PC-3 (cell line): ENCODE measurements around the gene NME4. TPM values are rescaled to one million over a fixed set of nuclear protein-coding genes. Genes with fewer than 3 reads are reported as not detected.

Experiments used
- ATAC-seq: fragments of 200-7000 bp; cut with Tn5 transposase; 2 replicates; pipeline ENCODE4 v1.9.1; 2020; ENCODE audit warnings: mild to moderate bottlenecking, moderate library complexity
- BruUV-seq: library from RNA; stranded (reverse); fragments of 400-500 nt; replicated peaks from 2 replicates; lab custom pipeline; 2021; lab: Mats Ljungman, UMichigan
- CTCF ChIA-PET: fragments of 300-600 bp; sonication (Branson Sonifier 250); formaldehyde crosslinking; loops from one replicate; lab custom pipeline; 2022; ENCODE audit warnings: antibody characterized with exemption; lab: Charles Lee
- POLR2A ChIA-PET: fragments of 300-600 bp; sonication (Branson Sonifier 250); formaldehyde crosslinking; loops from one replicate; lab custom pipeline; 2022; ENCODE audit warnings: antibody characterized with exemption; ENCODE audit not compliant: unreplicated experiment; lab: Charles Lee
- DNase-seq: peaks from one replicate; pipeline ENCODE4 v3.0.0-alpha.2; 2015
- H2AFZ ChIP-seq: fragments of 300-600 bp; sonication (generic); 2 replicates; pipeline ENCODE4 v1.6.0; 2016; ENCODE audit warnings: antibody characterized with exemption, low read length
- H3F3A ChIP-seq: fragments of 300-600 bp; sonication (generic); one replicate; pipeline ENCODE4 v1.6.0; 2017; ENCODE audit warnings: antibody characterized with exemption, low read length, control low read depth, mild to moderate bottlenecking; ENCODE audit not compliant: unreplicated experiment
- H3K27ac ChIP-seq: fragments of 300-600 bp; sonication (generic); 2 replicates; pipeline ENCODE4 v1.5.1; 2016; ENCODE audit warnings: mild to moderate bottlenecking, low read length
- H3K27me3 ChIP-seq: fragments of 300-600 bp; sonication (generic); 2 replicates; pipeline ENCODE4 v1.6.1; 2016; ENCODE audit warnings: low read length, mixed read lengths
- H3K36me3 ChIP-seq: fragments of 300-600 bp; sonication (generic); 2 replicates; pipeline ENCODE4 v1.6.1; 2016; ENCODE audit warnings: low read depth, mixed run types, low read length, mixed read lengths
- H3K4me1 ChIP-seq: fragments of 300-600 bp; sonication (generic); 2 replicates; pipeline ENCODE4 v1.5.1; 2016; ENCODE audit warnings: low read length; ENCODE audit not compliant: insufficient read depth
- H3K4me2 ChIP-seq: fragments of 300-600 bp; sonication (generic); 2 replicates; pipeline ENCODE4 v1.6.0; 2016; ENCODE audit warnings: low read length
- H3K4me3 ChIP-seq: fragments of 300-600 bp; sonication (generic); 2 replicates; pipeline ENCODE4 v1.5.1; 2016; ENCODE audit warnings: mild to moderate bottlenecking, low read length, mixed read lengths
- H3K79me2 ChIP-seq: fragments of 300-600 bp; sonication (generic); 2 replicates; pipeline ENCODE4 v1.6.1; 2017; ENCODE audit warnings: low read length, mixed read lengths
- H3K9ac ChIP-seq: fragments of 300-600 bp; sonication (generic); 2 replicates; pipeline ENCODE4 v1.6.0; 2016; ENCODE audit warnings: mild to moderate bottlenecking, low read length
- H3K9me2 ChIP-seq: fragments of 300-600 bp; sonication (generic); replicated peaks from 2 replicates; pipeline ENCODE4 v1.6.1; 2016; ENCODE audit warnings: mixed run types, low read length, mixed read lengths
- H3K9me3 ChIP-seq: fragments of 300-600 bp; sonication (generic); 2 replicates; pipeline ENCODE4 v1.6.1; 2016; ENCODE audit warnings: low read length, mixed read lengths
- H4K20me1 ChIP-seq: fragments of 300-600 bp; sonication (generic); 2 replicates; pipeline ENCODE4 v1.6.1; 2016; ENCODE audit warnings: low read length, mixed read lengths
- EZH2 ChIP-seq: fragments of 300-600 bp; sonication (generic); IDR thresholded peaks from one replicate; pipeline ENCODE4 v1.6.1; 2017; ENCODE audit warnings: antibody characterized with exemption, mild to moderate bottlenecking, low read length; ENCODE audit not compliant: unreplicated experiment
- EZH2phosphoT487 ChIP-seq: fragments of 300-600 bp; sonication (generic); IDR thresholded peaks from 2 replicates; pipeline ENCODE4 v1.6.1; 2018; ENCODE audit warnings: mild to moderate bottlenecking, antibody characterized with exemption, low read length, borderline replicate concordance
- intact Hi-C: fragments of 100-400 bp; cut with micrococcal nuclease; formaldehyde crosslinking; loops from 2 replicates; pipeline ENCODE4 v1.9.0; 2023
- total RNA-seq: library from RNA; depleted of rRNA; stranded (reverse); fragments of >200 nt; gene quantifications from 2 replicates; pipeline ENCODE4 v1.2.3, GENCODE V29; 2014
- TF ChIP-seq, protein P1 (sequence below): fragments of 300-600 bp; sonication (generic); conservative IDR thresholded peaks from 2 replicates; pipeline ENCODE4 v1.5.1; 2017; ENCODE audit warnings: antibody characterized with exemption, low read depth, mild to moderate bottlenecking, low read length

NME4 gene
- total RNA-seq, 1 experiment from 2014 or later = 182 TPM

DNA sequence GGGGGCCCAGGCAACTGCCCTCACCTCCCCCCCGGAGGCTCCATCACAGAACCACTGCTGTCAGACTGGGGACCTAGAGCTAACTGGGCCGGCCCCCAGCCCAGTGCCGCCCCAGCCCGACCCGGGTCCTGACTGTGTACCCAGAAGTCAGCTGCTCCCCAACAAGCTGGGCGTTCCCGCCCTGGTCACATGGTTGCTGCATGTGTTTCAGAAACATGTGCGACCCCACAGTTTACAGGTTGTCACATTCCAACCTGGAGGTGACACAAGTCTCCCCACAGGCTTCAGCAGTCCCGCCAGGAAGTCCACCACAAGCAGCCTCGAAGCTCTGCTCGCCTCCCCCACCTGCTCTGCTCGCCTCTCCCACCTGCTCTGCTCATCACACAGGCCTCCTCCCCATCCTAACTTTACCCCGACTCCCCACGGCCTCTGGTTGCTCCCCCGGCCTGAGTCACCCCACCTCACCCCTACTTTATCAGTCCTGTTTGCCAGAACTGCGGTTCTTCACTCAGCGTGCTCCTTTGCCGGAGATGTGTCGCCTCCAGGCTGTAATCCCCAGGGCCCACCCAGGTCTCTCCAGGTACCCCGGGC lies 27.6 kb upstream of the NME4 start:
- Histone ChIP-seq H3K4me2 (peak overlapping the region; percentile 84), H3K4me3 (peak overlapping the region; percentile 58), H3K27ac (no peak overlapping the region), H3K9me2 (no peaks in the 10 kb centered on the region), H2AFZ (no peak overlapping the region), H3K27me3 (no peaks in the 10 kb centered on the region), H3K79me2 (no peaks in the 10 kb centered on the region), H3K4me1 (peaks cover 5% of the 10 kb centered on the region; the same call in 1 of the 2 replicates), H4K20me1 (no peaks in the 10 kb centered on the region), H3K9ac (0 out of 2 replicates have a peak overlapping the region, but pooled peaks have one; percentile 17), H3K9me3 (no peaks in the 10 kb centered on the region), H3K36me3 (no peaks in the 10 kb centered on the region), H3F3A (no peaks in the 10 kb centered on the region)
- ChIA-PET CTCF (interaction anchor here (1.3 kb wide), 1 partner anchor 8 kb away, joined by 3 read pairs; no protein-coding TSS in a partner anchor), POLR2A (no interaction called here)
- intact Hi-C loops = no loop called here
- no TSS peak for BruUV-seq
- ATAC-seq (no peak), DNase-seq (no peak)
- TF ChIP-seq, protein P1, sequence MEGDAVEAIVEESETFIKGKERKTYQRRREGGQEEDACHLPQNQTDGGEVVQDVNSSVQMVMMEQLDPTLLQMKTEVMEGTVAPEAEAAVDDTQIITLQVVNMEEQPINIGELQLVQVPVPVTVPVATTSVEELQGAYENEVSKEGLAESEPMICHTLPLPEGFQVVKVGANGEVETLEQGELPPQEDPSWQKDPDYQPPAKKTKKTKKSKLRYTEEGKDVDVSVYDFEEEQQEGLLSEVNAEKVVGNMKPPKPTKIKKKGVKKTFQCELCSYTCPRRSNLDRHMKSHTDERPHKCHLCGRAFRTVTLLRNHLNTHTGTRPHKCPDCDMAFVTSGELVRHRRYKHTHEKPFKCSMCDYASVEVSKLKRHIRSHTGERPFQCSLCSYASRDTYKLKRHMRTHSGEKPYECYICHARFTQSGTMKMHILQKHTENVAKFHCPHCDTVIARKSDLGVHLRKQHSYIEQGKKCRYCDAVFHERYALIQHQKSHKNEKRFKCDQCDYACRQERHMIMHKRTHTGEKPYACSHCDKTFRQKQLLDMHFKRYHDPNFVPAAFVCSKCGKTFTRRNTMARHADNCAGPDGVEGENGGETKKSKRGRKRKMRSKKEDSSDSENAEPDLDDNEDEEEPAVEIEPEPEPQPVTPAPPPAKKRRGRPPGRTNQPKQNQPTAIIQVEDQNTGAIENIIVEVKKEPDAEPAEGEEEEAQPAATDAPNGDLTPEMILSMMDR = no peak
- TF ChIP-seq EZH2 (no peak), EZH2phosphoT487 (no peak)

DNA sequence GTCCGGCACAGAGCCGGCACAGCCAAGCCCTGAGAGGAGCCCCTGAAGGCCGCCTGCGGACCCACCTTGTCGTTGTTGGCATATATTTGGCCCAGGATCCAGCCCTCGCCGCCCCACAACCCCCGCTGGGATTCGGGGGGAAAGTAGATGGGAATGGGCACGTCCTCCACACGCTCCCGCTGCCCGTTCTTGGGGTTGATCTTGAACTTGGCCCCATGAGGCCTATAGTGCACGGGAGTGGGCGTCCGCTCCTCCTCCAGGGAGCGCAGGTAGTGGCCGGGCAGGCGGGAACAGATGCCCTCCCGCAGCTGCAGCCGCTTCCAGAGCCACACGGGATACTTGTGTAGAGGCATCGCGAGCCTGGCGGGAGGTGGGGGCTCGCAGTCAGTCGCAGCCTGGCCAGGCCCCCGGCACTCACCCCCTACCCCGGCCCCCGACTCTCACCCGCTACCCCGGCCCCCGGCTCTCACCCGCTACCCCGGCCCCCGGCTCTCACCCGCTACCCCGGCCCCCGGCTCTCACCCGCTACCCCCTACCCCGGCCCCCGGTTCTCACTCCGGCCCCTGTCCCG lies 27.0 kb upstream of the NME4 start:
- Histone ChIP-seq H3K27me3 (no peaks in the 10 kb centered on the region), H3K4me1 (peaks cover 5% of the 10 kb centered on the region; the same call in 1 of the 2 replicates), H2AFZ (0 out of 2 replicates have a peak overlapping the region, but pooled peaks have one; percentile 45), H4K20me1 (no peaks in the 10 kb centered on the region), H3K9me2 (no peaks in the 10 kb centered on the region), H3K4me2 (peak overlapping the region; percentile 84), H3K36me3 (no peaks in the 10 kb centered on the region), H3K4me3 (peak overlapping the region; percentile 58), H3K9me3 (no peaks in the 10 kb centered on the region), H3K27ac (no peak overlapping the region), H3K79me2 (no peaks in the 10 kb centered on the region), H3K9ac (peak overlapping the region; percentile 17; the same call in 1 of the 2 replicates), H3F3A (no peaks in the 10 kb centered on the region)
- DNase-seq = peak; percentile 9
- no TSS peak for BruUV-seq
- POLR2A ChIA-PET = interaction anchor here (1.0 kb wide), 1 partner anchor 317 kb away, joined by 3 read pairs; the partner anchor contains the start of gene POLR3K
- TF ChIP-seq, protein P1 = no peak
- TF ChIP-seq EZH2 (no peak), EZH2phosphoT487 (no peak)
- peak; percentile 56 for ATAC-seq
- intact Hi-C loops = no loop called here
- CTCF ChIA-PET = interaction anchor here (1.3 kb wide), 1 partner anchor 8 kb away, joined by 3 read pairs; no protein-coding TSS in a partner anchor
